ENCODE measurements around the gene OPCML.

The OPCML gene

DNA sequence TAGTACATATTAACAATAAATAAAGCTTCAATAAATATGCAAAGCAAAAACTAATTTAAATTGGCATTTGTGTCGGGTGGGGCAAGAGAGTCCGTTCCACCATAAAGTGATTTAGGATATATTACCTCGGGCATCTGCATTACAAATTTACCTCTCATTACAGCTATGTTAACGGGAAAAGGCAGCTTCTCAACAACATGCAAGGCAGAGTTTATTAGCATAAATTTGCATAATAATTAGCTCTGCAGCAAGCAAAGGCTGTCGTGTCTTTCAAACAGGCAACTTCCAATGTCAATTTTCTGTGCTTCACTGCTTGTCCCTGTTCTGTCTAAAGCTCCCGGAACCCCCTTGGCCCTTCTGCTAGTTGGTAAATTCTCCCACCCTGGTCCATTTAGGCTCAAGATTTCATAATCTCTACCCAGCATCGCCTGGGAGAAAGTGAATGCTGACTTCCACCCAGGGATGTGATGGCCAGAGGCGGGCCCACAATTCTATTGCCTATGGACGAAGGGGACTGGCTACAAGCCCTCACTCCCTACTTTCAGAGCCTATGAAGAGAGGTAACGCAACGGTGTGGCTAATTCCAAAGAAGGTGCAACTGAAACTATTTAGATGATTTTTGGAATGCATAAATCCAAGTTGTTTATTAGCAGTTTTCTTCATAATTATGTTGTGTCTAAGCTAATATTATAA lies 462.1 kb downstream of the OPCML start:
- Histone ChIP-seq H3K9me3 (ENCODE audit: control insufficient read depth, low read length) (no peaks in the 10 kb centered on the region), H3K4me1 (ENCODE audit: control insufficient read depth, insufficient read depth, low read length) (no peaks in the 10 kb centered on the region)
- 52 to 64% methylated on average over 11 of the region's 11 CpGs for WGBS, 2 experiments

GRCh38 chr11:133065847-133066485 lies 466.3 kb downstream of the OPCML start:
- Histone ChIP-seq H3K36me3 (ENCODE audit: control insufficient read depth, insufficient read depth, low read length) (no peaks in the 10 kb centered on the region), H3K9me3 (ENCODE audit: control insufficient read depth, low read length) (no peaks in the 10 kb centered on the region), H3K27me3 (ENCODE audit: control insufficient read depth, insufficient read depth, low read length, poor library complexity, severe bottlenecking) (no peaks in the 10 kb centered on the region), H3K4me1 (ENCODE audit: control insufficient read depth, insufficient read depth, low read length) (no peaks in the 10 kb centered on the region), H3K4me3 (ENCODE audit: insufficient read depth, low read depth, low read length) (no peak overlapping the region), H3K27ac (ENCODE audit: insufficient read depth, low read depth, low read length, poor library complexity, severe bottlenecking) (no peak overlapping the region)
- WGBS, 2 experiments: 90 to 91% methylated on average over 13 of the region's 13 CpGs

More for the DNA sequence above, 462.1 kb downstream of the OPCML start:
- no peaks in the 10 kb centered on the region for H3K27me3 ChIP-seq (ENCODE audit: control insufficient read depth, insufficient read depth, low read length, poor library complexity, severe bottlenecking)
- no peaks in the 10 kb centered on the region for H3K36me3 ChIP-seq (ENCODE audit: control insufficient read depth, insufficient read depth, low read length)
- H3K27ac ChIP-seq (ENCODE audit: insufficient read depth, low read depth, low read length, poor library complexity, severe bottlenecking): no peak overlapping the region
- no peak overlapping the region for H3K4me3 ChIP-seq (ENCODE audit: insufficient read depth, low read depth, low read length)

GRCh38 chr11:133064961-133065360 lies 467.3 kb downstream of the OPCML start:
- 90% methylated on average over 15 of the region's 15 CpGs for WGBS, 2 experiments
- Histone ChIP-seq H3K4me3 (ENCODE audit: insufficient read depth, low read depth, low read length) (peak overlapping the region; percentile 48), H3K27me3 (ENCODE audit: control insufficient read depth, insufficient read depth, low read length, poor library complexity, severe bottlenecking) (no peaks in the 10 kb centered on the region), H3K27ac (ENCODE audit: insufficient read depth, low read depth, low read length, poor library complexity, severe bottlenecking) (no peak overlapping the region), H3K4me1 (ENCODE audit: control insufficient read depth, insufficient read depth, low read length) (no peaks in the 10 kb centered on the region), H3K36me3 (ENCODE audit: control insufficient read depth, insufficient read depth, low read length) (no peaks in the 10 kb centered on the region), H3K9me3 (ENCODE audit: control insufficient read depth, low read length) (no peaks in the 10 kb centered on the region)

DNA sequence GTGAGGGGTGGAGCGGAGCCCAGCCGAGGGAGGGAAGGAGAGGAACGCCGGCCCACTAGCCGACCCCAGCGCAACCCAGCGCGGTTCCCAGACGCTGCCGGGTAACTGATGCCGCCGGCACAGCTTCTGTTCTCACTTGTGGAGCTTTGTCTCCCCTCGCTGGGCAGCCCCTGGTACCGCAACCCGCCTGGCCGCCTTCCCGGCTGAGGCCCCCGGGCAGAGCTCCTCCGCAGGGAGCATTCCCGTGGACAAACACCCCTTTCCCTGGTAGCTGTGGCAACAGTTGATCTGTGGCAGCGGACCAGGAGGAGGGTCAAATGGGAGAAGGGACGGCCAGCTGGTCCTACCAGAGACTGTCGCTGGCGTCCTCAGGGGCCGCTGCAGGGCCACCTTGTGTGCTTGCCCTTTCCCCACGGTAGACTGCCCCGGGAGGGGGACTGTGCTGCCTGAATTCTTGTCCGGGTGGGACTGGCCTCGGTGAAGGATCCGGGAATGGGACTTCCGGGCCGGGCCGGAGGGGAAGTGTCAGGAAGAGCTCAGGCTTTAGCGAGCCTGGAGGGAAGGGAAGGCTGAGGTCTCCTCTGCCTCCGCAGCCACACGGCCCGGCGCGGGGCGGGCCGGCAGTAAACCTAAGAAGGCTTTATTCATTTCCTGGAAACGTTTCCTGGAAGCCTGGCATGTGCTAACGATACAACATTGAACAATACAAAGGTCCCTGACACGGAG lies 468.0 kb downstream of the OPCML start:
- 6 to 8% methylated on average over 44 of the region's 44 CpGs for WGBS, 2 experiments
- Histone ChIP-seq H3K36me3 (ENCODE audit: control insufficient read depth, insufficient read depth, low read length) (no peaks in the 10 kb centered on the region), H3K4me3 (ENCODE audit: insufficient read depth, low read depth, low read length) (peak overlapping the region; percentile 48), H3K4me1 (ENCODE audit: control insufficient read depth, insufficient read depth, low read length) (no peaks in the 10 kb centered on the region), H3K27me3 (ENCODE audit: control insufficient read depth, insufficient read depth, low read length, poor library complexity, severe bottlenecking) (no peaks in the 10 kb centered on the region), H3K27ac (ENCODE audit: insufficient read depth, low read depth, low read length, poor library complexity, severe bottlenecking) (no peak overlapping the region), H3K9me3 (ENCODE audit: control insufficient read depth, low read length) (no peaks in the 10 kb centered on the region)

GRCh38 chr11:133058501-133058900 lies 473.8 kb downstream of the OPCML start:
- H3K4me1 ChIP-seq (ENCODE audit: control insufficient read depth, insufficient read depth, low read length): no peaks in the 10 kb centered on the region
- H3K9me3 ChIP-seq (ENCODE audit: control insufficient read depth, low read length): no peaks in the 10 kb centered on the region
- H3K27ac ChIP-seq (ENCODE audit: insufficient read depth, low read depth, low read length, poor library complexity, severe bottlenecking): no peak overlapping the region
- no peak overlapping the region for H3K4me3 ChIP-seq (ENCODE audit: insufficient read depth, low read depth, low read length)
- 73 to 78% methylated on average over 8 of the region's 8 CpGs for WGBS, 2 experiments
- H3K36me3 ChIP-seq (ENCODE audit: control insufficient read depth, insufficient read depth, low read length): no peaks in the 10 kb centered on the region
- no peaks in the 10 kb centered on the region for H3K27me3 ChIP-seq (ENCODE audit: control insufficient read depth, insufficient read depth, low read length, poor library complexity, severe bottlenecking)

DNA sequence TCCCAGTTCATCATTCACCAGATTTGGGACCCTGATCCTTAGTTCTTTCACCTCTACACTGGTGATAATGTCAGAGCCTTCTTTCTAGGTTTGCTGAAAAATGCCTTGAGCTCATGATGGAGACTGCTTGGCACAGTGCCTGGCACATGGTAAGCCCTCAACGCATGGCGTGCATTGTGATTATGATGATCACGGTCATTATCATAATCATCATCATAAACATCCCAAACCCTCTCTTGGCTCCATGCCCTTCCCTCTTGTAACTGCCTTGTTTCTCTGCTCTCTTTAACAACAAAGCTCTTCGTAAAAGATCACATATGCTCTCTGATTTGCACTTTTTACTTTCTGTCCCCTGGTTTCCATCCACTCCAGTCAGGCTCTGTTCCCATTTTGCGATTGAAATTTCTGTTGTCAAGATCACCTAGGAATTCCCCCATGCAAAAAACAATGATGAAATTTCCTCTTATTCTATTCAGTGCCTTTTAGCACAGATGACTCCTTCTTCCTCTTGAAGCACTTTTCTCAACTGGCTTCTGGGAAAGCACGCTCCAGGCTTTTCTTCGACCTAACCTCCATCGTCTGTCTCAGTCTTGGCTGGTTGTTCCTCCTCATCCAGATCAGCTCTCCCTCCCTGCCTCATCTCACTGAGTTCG lies 479.1 kb downstream of the OPCML start:
- H3K9me3 ChIP-seq (ENCODE audit: control insufficient read depth, low read length): no peaks in the 10 kb centered on the region
- no peaks in the 10 kb centered on the region for H3K27me3 ChIP-seq (ENCODE audit: control insufficient read depth, insufficient read depth, low read length, poor library complexity, severe bottlenecking)
- no peaks in the 10 kb centered on the region for H3K4me1 ChIP-seq (ENCODE audit: control insufficient read depth, insufficient read depth, low read length)
- H3K4me3 ChIP-seq (ENCODE audit: insufficient read depth, low read depth, low read length): no peak overlapping the region
- no peaks in the 10 kb centered on the region for H3K36me3 ChIP-seq (ENCODE audit: control insufficient read depth, insufficient read depth, low read length)
- 89% methylated on average over 9 of the region's 9 CpGs for WGBS, 2 experiments
- H3K27ac ChIP-seq (ENCODE audit: insufficient read depth, low read depth, low read length, poor library complexity, severe bottlenecking): no peak overlapping the region

DNA sequence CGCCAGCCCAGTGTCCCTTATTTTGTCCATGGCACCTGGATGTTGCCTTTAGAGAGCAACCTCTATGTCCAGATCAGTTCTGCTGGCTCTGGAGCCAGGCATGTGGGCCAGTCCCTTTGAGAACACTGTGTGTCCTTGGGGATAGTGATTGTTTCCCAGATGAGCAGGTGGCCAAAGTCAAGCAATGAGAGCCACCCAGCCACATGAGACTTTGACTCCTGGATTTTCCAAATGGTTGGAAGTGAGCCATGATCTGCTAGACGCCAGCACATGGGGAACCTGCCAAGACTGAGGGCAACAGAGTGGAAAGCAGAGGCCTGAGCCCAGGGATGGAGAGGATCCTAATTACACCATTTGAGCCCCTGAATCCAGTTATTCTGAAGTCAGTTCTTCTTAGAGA lies 479.8 kb downstream of the OPCML start:
- no peaks in the 10 kb centered on the region for H3K27me3 ChIP-seq (ENCODE audit: control insufficient read depth, insufficient read depth, low read length, poor library complexity, severe bottlenecking)
- no peak overlapping the region for H3K4me3 ChIP-seq (ENCODE audit: insufficient read depth, low read depth, low read length)
- WGBS, 2 experiments: 92 to 95% methylated on average over 2 of the region's 2 CpGs
- H3K27ac ChIP-seq (ENCODE audit: insufficient read depth, low read depth, low read length, poor library complexity, severe bottlenecking): no peak overlapping the region
- H3K36me3 ChIP-seq (ENCODE audit: control insufficient read depth, insufficient read depth, low read length): no peaks in the 10 kb centered on the region
- H3K9me3 ChIP-seq (ENCODE audit: control insufficient read depth, low read length): no peaks in the 10 kb centered on the region
- peaks cover 4% of the 10 kb centered on the region for H3K4me1 ChIP-seq (ENCODE audit: control insufficient read depth, insufficient read depth, low read length)

DNA sequence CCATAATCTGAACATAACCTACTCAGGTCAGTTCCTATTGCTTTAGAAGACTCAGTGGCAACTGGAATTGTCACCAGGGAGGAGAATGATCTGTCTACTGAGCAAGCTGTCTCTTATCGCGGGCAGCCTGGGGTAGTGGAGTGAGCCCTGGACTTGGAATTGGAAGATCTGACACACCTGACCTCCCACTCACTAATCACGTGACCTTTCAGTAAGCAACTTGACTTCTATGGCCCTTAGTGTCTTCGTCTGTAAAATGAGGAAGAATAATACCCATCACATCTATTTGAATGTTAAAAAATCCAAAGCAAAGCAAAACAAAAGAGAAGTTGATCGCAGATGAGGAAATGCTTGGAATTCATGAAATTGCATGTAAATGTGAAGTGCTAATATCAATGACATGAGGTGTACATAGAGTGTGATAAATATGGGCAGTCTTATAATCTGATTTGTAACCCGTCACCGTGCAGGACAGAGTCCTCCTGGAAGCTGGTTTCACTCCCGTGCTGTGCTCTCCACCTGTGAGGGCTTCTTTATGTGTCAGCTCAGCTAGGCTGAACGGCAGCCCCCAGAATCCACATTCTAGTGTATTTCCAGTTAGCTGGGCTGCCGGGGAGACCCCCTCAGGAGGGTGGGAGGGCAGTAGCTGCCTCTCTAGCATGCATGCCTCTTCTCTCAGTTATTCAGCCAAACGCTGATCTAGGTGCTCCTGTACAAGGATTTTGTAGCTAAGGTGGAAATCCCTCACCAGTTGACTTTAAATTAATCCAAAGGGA lies 482.9 kb downstream of the OPCML start:
- no peaks in the 10 kb centered on the region for H3K36me3 ChIP-seq (ENCODE audit: control insufficient read depth, insufficient read depth, low read length)
- no peak overlapping the region for H3K4me3 ChIP-seq (ENCODE audit: insufficient read depth, low read depth, low read length)
- H3K4me1 ChIP-seq (ENCODE audit: control insufficient read depth, insufficient read depth, low read length): peaks cover 4% of the 10 kb centered on the region
- no peak overlapping the region for H3K27ac ChIP-seq (ENCODE audit: insufficient read depth, low read depth, low read length, poor library complexity, severe bottlenecking)
- H3K27me3 ChIP-seq (ENCODE audit: control insufficient read depth, insufficient read depth, low read length, poor library complexity, severe bottlenecking): no peaks in the 10 kb centered on the region
- H3K9me3 ChIP-seq (ENCODE audit: control insufficient read depth, low read length): no peaks in the 10 kb centered on the region
- WGBS, 2 experiments: 79 to 81% methylated on average over 11 of the region's 11 CpGs

GRCh38 chr11:133048270-133048669 lies 484.0 kb downstream of the OPCML start:
- H3K4me3 ChIP-seq (ENCODE audit: insufficient read depth, low read depth, low read length): no peak overlapping the region
- H3K9me3 ChIP-seq (ENCODE audit: control insufficient read depth, low read length): no peaks in the 10 kb centered on the region
- H3K27me3 ChIP-seq (ENCODE audit: control insufficient read depth, insufficient read depth, low read length, poor library complexity, severe bottlenecking): no peaks in the 10 kb centered on the region
- WGBS, 2 experiments: 95 to 96% methylated on average over 8 of the region's 8 CpGs
- H3K36me3 ChIP-seq (ENCODE audit: control insufficient read depth, insufficient read depth, low read length): no peaks in the 10 kb centered on the region
- peaks cover 4% of the 10 kb centered on the region for H3K4me1 ChIP-seq (ENCODE audit: control insufficient read depth, insufficient read depth, low read length)
- no peak overlapping the region for H3K27ac ChIP-seq (ENCODE audit: insufficient read depth, low read depth, low read length, poor library complexity, severe bottlenecking)
